GM06990 (cell line): ENCODE data around the gene CSPG4.
A peak's percentile ranks its signal among the peaks of the same experiment; 100 is the strongest.

Experiments used
- DNase-seq: peaks from one replicate; pipeline ENCODE4 v3.0.0-alpha.2; 2011; ENCODE audit not compliant: insufficient read length; ENCODE audit errors: extremely low read depth
- H3K27me3 ChIP-seq: replicated peaks from 2 replicates; pipeline ENCODE4 v1.6.0; 2011; ENCODE audit warnings: low read length; ENCODE audit not compliant: control insufficient read depth, insufficient read depth
- H3K36me3 ChIP-seq: 2 replicates; pipeline ENCODE4 v1.5.1; 2011; ENCODE audit warnings: low read length; ENCODE audit not compliant: control insufficient read depth, insufficient read depth
- H3K4me3 ChIP-seq: replicated peaks from 2 replicates; pipeline ENCODE4 v1.5.1; 2011; ENCODE audit warnings: low read depth, mild to moderate bottlenecking, control low read depth, low read length
- TF ChIP-seq, protein P1 (sequence below): IDR thresholded peaks from 2 replicates; pipeline ENCODE4 v1.5.1; 2011; ENCODE audit warnings: low read length, control low read depth, mild to moderate bottlenecking, inconsistent platforms; ENCODE audit not compliant: insufficient read depth, poor library complexity, severe bottlenecking

CSPG4 gene

DNA sequence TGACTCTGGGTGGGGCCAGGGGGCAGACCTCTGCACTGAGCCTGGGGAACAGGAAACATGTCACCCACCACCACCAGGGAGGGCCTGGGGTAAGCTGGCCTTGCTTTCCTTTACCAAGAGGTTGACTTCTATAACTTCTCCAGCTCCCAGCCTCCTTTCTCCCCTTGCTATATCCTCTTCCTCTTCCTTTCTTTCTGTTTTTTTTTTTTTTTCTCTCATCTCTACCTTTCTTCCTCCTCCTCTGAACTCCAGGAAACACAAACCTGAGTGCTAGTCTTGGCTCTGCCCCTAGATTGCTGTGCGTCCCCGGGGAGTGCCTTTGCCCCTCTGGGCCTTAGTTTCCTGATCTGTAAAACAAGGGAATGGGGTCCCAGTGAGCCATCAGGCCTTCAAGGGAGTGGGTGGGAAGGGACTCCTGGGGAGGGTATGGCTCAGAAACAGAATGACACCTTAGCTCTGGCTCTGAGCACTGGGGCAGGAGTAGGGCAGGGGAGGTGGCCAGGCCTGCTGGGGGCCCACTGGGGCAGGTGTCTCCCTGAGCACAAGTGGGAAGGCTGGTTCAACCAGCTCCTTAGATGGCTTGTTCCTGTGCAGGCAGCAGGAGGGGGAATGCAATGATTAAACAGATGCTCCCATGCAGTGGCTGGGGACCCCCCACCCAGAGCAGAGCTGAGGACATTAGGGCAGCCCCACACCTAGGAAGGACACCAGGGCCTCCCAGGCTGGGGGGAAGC lies 60.7 kb downstream of the CSPG4 start:
- no peaks in the 10 kb centered on the region for H3K36me3 ChIP-seq
- TF ChIP-seq, protein P1, sequence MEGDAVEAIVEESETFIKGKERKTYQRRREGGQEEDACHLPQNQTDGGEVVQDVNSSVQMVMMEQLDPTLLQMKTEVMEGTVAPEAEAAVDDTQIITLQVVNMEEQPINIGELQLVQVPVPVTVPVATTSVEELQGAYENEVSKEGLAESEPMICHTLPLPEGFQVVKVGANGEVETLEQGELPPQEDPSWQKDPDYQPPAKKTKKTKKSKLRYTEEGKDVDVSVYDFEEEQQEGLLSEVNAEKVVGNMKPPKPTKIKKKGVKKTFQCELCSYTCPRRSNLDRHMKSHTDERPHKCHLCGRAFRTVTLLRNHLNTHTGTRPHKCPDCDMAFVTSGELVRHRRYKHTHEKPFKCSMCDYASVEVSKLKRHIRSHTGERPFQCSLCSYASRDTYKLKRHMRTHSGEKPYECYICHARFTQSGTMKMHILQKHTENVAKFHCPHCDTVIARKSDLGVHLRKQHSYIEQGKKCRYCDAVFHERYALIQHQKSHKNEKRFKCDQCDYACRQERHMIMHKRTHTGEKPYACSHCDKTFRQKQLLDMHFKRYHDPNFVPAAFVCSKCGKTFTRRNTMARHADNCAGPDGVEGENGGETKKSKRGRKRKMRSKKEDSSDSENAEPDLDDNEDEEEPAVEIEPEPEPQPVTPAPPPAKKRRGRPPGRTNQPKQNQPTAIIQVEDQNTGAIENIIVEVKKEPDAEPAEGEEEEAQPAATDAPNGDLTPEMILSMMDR = no peak
- no peak overlapping the region for H3K4me3 ChIP-seq
- no peaks in the 10 kb centered on the region; the same call in 1 of the 2 replicates for H3K27me3 ChIP-seq
- no peak for DNase-seq

DNA sequence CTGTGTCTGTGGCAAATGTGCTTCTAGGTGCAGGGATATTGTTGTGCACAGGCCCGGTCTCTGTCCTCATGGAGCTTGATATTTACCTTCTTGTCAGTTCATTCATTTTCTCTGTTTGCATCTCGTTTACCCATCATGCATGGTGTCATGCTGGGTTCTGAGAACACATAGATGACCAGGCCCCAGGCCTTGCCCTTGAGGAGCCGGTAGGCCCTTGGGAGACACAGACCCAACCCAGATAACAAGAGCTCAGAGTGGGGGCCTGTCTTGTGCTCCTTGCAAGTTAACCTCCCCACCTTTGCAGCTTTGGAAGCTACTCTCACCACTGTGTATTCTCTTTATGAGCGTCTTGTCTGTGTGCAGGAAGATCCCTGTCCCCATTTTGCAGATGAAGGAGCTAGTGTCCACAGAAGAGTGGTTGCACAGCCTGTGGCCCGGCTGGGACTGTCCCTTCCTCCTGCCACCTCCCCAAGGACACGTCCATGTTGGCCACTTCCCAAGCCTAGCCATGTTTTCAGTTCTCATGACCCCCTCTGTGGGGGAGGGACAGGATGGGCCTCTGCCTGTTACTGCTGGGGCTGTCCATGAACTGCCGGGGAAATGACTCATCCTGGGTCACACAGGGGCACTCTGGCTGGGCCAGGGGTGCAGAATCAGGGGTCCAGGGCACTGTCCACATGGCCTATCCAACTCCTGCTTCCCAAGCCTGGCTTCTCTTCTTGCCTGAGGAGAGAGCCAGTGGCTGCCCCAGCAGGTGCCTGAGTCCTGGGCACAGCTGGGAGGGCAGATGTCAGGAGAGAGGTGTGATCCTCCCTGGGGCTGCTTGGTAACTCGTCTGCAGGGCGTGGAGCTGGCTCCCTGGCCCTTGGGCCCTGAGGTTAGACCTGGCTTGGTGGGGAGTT lies 61.5 kb downstream of the CSPG4 start:
- no peaks in the 10 kb centered on the region for H3K36me3 ChIP-seq
- no peak for DNase-seq
- TF ChIP-seq, protein P1 = no peak
- H3K4me3 ChIP-seq = no peak overlapping the region
- H3K27me3 ChIP-seq = no peaks in the 10 kb centered on the region; the same call in 1 of the 2 replicates

DNA sequence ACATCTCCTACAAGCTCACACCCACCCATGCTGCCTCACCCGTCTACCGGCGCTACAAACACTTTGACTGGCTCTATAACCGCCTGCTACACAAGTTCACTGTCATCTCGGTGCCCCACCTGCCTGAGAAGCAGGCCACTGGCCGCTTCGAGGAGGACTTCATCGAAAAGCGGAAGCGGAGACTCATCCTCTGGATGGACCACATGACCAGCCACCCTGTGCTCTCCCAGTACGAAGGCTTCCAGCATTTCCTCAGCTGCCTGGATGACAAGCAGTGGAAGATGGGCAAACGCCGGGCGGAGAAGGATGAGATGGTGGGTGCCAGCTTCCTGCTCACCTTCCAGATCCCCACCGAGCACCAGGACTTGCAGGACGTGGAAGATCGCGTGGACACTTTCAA lies 62.8 kb downstream of the CSPG4 start:
- H3K4me3 ChIP-seq = no peak overlapping the region
- H3K36me3 ChIP-seq = no peaks in the 10 kb centered on the region
- no peak for DNase-seq
- H3K27me3 ChIP-seq = no peaks in the 10 kb centered on the region; the same call in 1 of the 2 replicates
- TF ChIP-seq, protein P1 = no peak

DNA sequence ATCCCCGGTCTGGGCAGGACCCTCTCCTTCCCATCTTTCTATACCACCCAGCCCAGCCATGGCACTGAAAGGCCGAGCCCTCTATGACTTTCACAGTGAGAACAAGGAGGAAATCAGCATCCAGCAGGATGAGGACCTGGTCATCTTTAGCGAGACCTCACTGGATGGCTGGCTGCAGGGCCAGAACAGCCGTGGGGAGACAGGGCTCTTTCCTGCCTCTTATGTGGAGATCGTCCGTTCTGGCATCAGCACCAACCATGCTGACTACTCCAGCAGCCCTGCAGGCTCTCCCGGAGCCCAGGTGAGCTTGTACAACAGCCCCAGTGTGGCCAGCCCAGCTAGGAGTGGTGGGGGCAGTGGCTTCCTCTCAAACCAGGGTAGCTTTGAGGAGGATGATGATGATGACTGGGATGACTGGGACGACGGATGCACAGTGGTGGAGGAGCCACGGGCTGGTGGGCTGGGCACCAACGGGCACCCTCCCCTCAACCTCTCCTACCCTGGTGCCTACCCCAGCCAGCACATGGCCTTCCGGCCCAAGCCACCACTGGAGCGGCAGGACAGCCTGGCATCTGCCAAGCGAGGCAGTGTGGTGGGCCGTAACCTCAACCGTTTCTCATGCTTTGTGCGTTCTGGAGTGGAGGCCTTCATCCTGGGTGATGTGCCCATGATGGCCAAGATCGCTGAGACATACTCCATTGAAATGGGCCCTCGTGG lies 63.4 kb downstream of the CSPG4 start:
- H3K4me3 ChIP-seq = no peak overlapping the region
- TF ChIP-seq, protein P1 = no peak
- DNase-seq = no peak

DNA sequence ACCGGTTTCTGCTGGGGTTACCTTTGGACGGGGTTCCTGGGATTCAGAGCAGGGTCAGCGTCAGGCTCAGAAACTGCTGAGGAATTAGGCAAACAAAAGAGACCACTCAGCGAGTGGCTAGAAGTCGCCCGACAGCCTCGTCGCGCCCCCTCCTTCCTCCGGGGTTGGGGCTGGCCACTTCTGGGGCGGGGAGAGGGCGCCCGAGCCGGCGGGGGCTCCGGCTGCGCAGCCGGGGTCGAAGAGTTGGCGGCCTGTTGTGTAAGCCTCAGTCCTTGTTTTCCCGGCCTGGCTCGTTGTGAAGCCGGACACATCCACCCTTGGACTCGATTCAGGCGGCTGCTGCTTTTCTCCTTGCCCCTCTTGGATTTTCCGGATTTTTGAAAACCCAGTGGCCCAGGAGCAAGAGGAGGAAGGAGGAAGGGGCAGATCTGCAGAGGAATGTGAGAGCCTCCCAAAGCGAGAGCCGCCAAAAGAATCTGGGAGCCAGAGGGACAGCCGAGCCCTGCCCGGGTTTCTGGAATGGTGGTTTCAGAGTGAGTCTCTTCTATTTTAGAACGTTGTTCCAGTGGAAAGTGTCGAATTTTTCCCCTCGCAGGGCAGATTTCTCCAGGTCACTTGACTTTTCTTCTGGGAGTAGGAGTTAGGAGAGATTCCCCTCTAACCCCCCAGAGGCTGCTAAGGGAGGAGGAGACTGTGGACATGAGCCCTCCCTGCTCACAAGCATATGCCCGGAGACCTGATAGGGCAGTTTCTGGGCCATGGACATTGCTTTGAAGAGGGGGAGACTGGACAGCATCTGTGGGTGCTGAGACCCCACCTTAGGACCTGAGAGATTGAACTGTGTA lies 64.3 kb downstream of the CSPG4 start:
- H3K27me3 ChIP-seq = no peaks in the 10 kb centered on the region; the same call in 1 of the 2 replicates
- TF ChIP-seq, protein P1 = no peak
- H3K4me3 ChIP-seq = peak overlapping the region; percentile 82
- no peak for DNase-seq
- no peaks in the 10 kb centered on the region for H3K36me3 ChIP-seq

More for the DNA sequence above, 63.4 kb downstream of the CSPG4 start:
- no peaks in the 10 kb centered on the region; the same call in 1 of the 2 replicates for H3K27me3 ChIP-seq
- no peaks in the 10 kb centered on the region for H3K36me3 ChIP-seq
